IPS DF 6.9 (cell line): Measurements from ENCODE around the gene THSD4.
A peak's percentile ranks its signal among the peaks of the same experiment; 100 is the strongest.

Source experiments
- DNase-seq: peaks from one replicate; pipeline ENCODE4 v3.0.0-alpha.2; 2013; ENCODE audit warnings: low read depth, low spot score
- H3K27ac ChIP-seq: one replicate; pipeline ENCODE4 v1.5.1; 2013; ENCODE audit warnings: low read length, control low read depth
- H3K27me3 ChIP-seq: 2 replicates; pipeline ENCODE4 v1.6.1; 2013; ENCODE audit warnings: mild to moderate bottlenecking, low read length; ENCODE audit not compliant: control insufficient read depth, insufficient read depth
- H3K36me3 ChIP-seq: 2 replicates; pipeline ENCODE4 v1.6.1; 2013; ENCODE audit warnings: low read length; ENCODE audit not compliant: control insufficient read depth, insufficient read depth
- H3K4me1 ChIP-seq: 2 replicates; pipeline ENCODE4 v1.6.1; 2013; ENCODE audit warnings: low read length; ENCODE audit not compliant: control insufficient read depth, insufficient read depth
- H3K4me3 ChIP-seq: 2 replicates; pipeline ENCODE4 v1.5.1; 2013; ENCODE audit warnings: mild to moderate bottlenecking, low read length
- H3K9me3 ChIP-seq: 2 replicates; pipeline ENCODE4 v1.6.1; 2013; ENCODE audit warnings: low read length, inconsistent platforms; ENCODE audit not compliant: control insufficient read depth, insufficient read depth
- WGBS: extraction: QIAGEN DNeasy Blood & Tissue Kit; methylation state at CpG from one replicate; pipeline ENCODE4 v1.1.7; 2013; ENCODE audit warnings: mixed read lengths, missing lambda C conversion rate; ENCODE audit not compliant: insufficient read length, insufficient coverage; 5-methylcytosine and 5-hydroxymethylcytosine counted together

The THSD4 gene

DNA sequence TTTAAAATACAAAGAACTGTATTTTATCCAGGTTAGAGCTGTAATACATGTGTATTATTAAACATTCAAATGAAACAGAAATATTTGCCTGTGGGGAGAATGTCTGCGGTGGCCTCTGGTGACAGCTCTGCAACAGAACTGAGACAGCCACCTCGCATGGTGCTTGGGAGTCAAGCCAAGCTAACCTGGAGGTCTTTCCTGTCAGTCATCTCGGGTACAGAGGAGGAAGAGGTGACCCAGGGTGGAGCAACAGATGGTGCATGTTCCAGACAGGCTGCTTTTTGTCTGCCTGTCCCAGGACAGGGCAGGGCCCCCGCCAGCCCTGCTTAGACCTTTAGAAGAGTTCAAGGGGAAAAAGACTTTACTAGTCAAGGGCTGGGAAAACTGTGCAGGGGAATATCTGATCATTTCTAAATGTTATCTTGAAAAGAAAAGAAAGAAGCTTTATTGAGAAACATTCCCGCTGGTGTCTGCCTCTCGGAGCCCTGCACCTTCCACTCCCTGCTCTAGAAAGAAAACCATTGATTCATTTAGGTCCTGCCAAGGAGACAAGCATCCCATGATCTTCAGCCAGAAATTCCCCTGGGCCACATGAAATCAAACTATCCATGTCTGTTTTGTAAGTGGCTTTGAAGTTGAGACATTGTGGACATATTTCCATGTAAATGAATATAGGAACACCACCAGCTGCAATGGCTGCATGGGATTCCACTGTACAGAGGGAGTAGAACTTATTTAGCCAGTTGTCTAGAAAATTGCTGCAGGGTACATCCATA lies 689.6 kb downstream of the THSD4 start:
- Histone ChIP-seq H3K9me3 (no peaks in the 10 kb centered on the region), H3K36me3 (no peaks in the 10 kb centered on the region), H3K27ac (no peak overlapping the region), H3K27me3 (no peaks in the 10 kb centered on the region), H3K4me3 (no peak overlapping the region), H3K4me1 (peaks cover 9% of the 10 kb centered on the region; the same call in 1 of the 2 replicates)
- no peak for DNase-seq
- no CpG with 5 or more reads among the region's 6 CpGs for WGBS

DNA sequence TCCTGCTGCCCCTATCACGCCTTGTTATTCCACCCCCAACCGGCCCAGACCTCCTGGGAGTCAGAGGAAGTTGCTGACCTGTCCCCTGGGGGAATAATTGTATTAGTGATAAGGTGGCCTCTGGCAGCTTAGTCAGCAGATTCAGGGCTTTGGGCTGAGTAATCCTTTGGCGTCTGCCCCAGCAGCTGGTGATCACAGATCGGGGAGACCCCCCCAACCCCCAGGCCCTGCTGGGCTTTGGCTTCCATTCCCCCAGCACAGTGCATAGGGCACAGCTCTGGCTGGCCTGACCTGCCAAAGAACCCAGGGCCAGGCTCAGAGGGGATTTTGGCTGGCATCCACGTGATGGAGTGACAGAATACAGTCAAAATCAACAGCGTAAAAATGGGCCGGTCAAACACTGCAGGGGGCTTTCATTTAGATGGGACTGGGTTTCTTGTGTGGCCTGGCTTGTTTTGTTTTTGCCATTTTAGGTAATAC lies 691.2 kb downstream of the THSD4 start:
- H3K9me3 ChIP-seq, result no peaks in the 10 kb centered on the region
- H3K27ac ChIP-seq, result no peak overlapping the region
- DNase-seq, result no peak
- no peak overlapping the region for H3K4me3 ChIP-seq
- H3K27me3 ChIP-seq, result no peaks in the 10 kb centered on the region
- no peaks in the 10 kb centered on the region for H3K36me3 ChIP-seq
- peaks cover 11% of the 10 kb centered on the region; the same call in 1 of the 2 replicates for H3K4me1 ChIP-seq
- WGBS, result no CpG with 5 or more reads among the region's 7 CpGs

DNA sequence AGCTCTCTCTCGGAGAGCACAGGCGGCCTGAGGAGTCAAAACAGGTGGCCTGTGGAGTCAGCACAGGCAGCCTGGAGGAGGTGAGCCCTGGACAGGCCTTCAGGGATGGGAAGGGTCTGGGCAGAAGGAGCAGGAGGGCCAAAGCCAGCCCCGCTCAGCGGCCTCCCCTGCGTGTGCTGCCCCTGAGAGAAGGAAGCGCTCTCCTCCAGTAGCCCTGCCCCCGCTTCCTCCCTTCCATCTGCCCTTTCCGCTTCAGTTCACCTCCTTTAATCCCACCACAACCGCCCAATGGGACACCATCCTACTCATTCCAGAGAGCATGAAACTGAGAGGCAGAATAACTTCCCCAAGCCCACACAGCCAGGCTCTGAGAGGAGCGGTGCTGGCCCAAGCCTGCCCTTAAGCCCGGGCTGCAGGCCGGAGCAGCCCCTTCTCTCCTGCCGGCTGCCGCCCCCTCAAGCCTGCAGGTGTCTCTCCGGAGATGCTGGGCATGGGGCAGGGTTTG lies 691.9 kb downstream of the THSD4 start:
- Histone ChIP-seq H3K27ac (no peak overlapping the region), H3K27me3 (no peaks in the 10 kb centered on the region), H3K36me3 (no peaks in the 10 kb centered on the region), H3K9me3 (no peaks in the 10 kb centered on the region), H3K4me3 (peak overlapping the region; percentile 4; the same call in 1 of the 2 replicates), H3K4me1 (peaks cover 11% of the 10 kb centered on the region; the same call in 1 of the 2 replicates)
- DNase-seq, result no peak
- no CpG with 5 or more reads among the region's 15 CpGs for WGBS

DNA sequence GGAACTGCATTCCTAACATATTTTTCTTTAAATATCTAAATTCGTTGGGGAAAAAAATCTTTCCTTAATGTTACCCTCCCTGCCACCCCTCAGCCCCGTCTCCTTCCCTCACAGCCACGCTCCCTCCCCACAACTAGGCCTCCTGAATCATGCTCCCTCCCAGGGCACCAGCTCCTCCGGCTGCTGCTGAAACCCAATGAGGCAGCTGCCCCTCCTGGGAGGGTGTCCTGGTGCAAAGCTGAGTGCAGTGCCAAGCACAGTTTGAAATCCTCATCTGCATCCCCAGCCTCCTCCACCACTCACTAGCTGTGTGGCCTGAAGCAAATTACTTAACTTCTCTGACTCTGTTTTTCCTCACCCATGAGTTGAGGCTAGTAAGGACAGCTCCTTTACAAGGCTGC lies 692.4 kb downstream of the THSD4 start:
- Histone ChIP-seq H3K27me3 (no peaks in the 10 kb centered on the region), H3K4me1 (peaks cover 11% of the 10 kb centered on the region), H3K9me3 (no peaks in the 10 kb centered on the region), H3K4me3 (no peak overlapping the region), H3K36me3 (no peaks in the 10 kb centered on the region), H3K27ac (no peak overlapping the region)
- no CpG with 5 or more reads among the region's 4 CpGs for WGBS
- no peak for DNase-seq

DNA sequence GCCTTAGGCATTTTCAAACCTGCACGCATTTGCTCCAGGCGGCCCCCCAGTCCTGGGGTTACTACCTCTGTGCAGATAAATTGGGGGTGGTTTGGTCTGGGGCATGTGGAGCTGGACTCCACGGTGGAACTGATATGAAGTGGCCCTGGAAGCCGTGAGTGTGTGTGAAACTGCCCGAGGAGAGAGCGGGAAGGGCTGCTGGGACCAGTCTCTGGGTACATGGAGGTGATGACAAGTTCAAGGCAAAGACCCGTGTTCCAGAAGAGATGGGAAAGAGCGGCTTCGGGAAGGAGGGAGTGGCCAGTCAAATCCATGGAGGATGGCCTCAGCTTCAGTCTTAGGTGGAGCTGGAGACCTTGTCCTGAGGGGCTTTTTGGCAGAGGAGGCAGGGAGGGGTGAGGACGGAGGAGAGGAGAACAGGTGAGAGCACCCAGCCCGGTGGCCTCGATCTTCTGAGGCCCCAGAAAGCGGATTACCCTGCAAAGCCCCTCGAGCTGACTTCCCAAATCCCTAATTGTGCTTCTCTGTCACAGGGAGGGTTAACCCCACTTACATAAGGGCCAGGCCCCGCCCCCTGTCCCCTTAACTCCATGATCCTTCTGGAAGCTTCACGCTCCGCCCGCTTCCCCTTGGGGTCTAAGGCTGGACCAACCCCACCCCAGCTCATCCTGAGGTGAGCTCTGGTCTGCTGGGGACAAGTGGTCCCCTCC lies 693.2 kb downstream of the THSD4 start:
- no peaks in the 10 kb centered on the region for H3K27me3 ChIP-seq
- no peaks in the 10 kb centered on the region for H3K36me3 ChIP-seq
- H3K9me3 ChIP-seq, result no peaks in the 10 kb centered on the region
- no peak overlapping the region for H3K4me3 ChIP-seq
- DNase-seq, result no peak
- H3K27ac ChIP-seq, result no peak overlapping the region
- no CpG with 5 or more reads among the region's 18 CpGs for WGBS
- peaks cover 11% of the 10 kb centered on the region for H3K4me1 ChIP-seq

- H3K27ac ChIP-seq, result no peak overlapping the region
These were observed 694.1 kb downstream of the THSD4 start for GRCh38 chr15:71809346-71809745.

GRCh38 chr15:71810256-71811035 lies 695.2 kb downstream of the THSD4 start, which contains the start of gene NR2E3:
NR2E3 (plus strand) TSS chr15:71810554; CDS start chr15:71810744, 190 bp downstream.
- no peak within 1 kb of the TSS for H3K4me3 ChIP-seq
- H3K9me3 ChIP-seq, result no peaks in the 10 kb centered on the region
- no peaks in the 10 kb centered on the region for H3K36me3 ChIP-seq
- H3K27me3 ChIP-seq, result no peaks in the 10 kb centered on the region
- H3K4me1 ChIP-seq, result peaks cover 11% of the 10 kb centered on the region
- no CpG with 5 or more reads among the region's 16 CpGs for WGBS
- DNase-seq, result no peak
- no peak within 1 kb of the TSS for H3K27ac ChIP-seq

More at GRCh38 chr15:71809346-71809745, 694.1 kb downstream of the THSD4 start:
- DNase-seq, result no peak
- H3K36me3 ChIP-seq, result no peaks in the 10 kb centered on the region
- H3K9me3 ChIP-seq, result no peaks in the 10 kb centered on the region
- no peak overlapping the region for H3K4me3 ChIP-seq
- H3K27me3 ChIP-seq, result no peaks in the 10 kb centered on the region
- H3K4me1 ChIP-seq, result peaks cover 11% of the 10 kb centered on the region
- WGBS, result no CpG with 5 or more reads among the region's 8 CpGs

- H3K27ac ChIP-seq, result no peak overlapping the region
- H3K4me3 ChIP-seq, result no peak overlapping the region
- no CpG with 5 or more reads among the region's 27 CpGs for WGBS
These were observed 695.9 kb downstream of the THSD4 start for GRCh38 chr15:71811036-71811736.

DNA sequence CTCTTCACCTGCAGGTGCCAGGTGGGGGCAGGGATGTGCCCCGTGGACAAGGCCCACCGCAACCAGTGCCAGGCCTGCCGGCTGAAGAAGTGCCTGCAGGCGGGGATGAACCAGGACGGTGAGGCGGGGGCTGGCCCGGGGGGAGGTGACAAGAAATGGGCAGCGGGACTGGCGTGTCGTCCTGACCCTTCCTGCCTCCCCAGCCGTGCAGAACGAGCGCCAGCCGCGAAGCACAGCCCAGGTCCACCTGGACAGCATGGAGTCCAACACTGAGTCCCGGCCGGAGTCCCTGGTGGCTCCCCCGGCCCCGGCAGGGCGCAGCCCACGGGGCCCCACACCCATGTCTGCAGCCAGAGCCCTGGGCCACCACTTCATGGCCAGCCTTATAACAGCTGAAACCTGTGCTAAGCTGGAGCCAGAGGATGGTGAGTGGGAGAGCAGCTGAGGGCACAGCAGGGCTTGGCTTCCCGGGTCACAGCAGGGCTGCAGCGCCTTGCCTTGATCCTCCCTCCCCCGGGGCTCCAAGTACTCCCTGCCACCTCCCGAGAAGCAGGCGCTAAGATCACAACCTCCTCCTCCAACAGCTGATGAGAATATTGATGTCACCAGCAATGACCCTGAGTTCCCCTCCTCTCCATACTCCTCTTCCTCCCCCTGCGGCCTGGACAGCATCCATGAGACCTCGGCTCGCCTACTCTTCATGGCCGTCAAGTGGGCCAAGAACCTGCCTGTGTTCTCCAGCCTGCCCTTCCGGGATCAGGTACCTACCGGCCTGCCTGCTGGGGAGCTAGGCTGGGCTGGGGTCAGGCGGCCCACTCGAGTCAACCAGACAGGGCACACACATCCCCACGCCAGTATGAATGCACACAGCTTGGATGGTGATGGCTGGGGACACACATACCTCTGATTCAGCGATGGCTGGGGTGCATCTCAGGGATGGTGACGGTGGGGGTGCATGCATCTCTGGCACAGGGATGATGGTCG lies 696.8 kb downstream of the THSD4 start:
- no peak for DNase-seq
- no peaks in the 10 kb centered on the region for H3K36me3 ChIP-seq
- peaks cover 8% of the 10 kb centered on the region for H3K4me1 ChIP-seq
- no peaks in the 10 kb centered on the region for H3K27me3 ChIP-seq
- WGBS, result no CpG with 5 or more reads among the region's 38 CpGs
- H3K4me3 ChIP-seq, result no peak overlapping the region
- H3K9me3 ChIP-seq, result no peaks in the 10 kb centered on the region
- no peak overlapping the region for H3K27ac ChIP-seq

More at GRCh38 chr15:71811036-71811736, 695.9 kb downstream of the THSD4 start:
- DNase-seq, result no peak
- Histone ChIP-seq H3K9me3 (no peaks in the 10 kb centered on the region), H3K4me1 (peaks cover 11% of the 10 kb centered on the region), H3K27me3 (no peaks in the 10 kb centered on the region), H3K36me3 (no peaks in the 10 kb centered on the region)
